HCT116 (cell line): Measurements from ENCODE around the gene LPAR3. TPM values are rescaled to one million over a fixed set of nuclear protein-coding genes. Genes with fewer than 3 reads are reported as not detected.

ENCODE experiments used
- ATAC-seq: fragments of 200-7000 bp; cut with Tn5 transposase; 2 replicates; pipeline ENCODE4 v1.9.1; 2020; ENCODE audit warnings: mild to moderate bottlenecking, moderate library complexity
- BruUV-seq: library from RNA; stranded (reverse); fragments of 400-500 nt; replicated peaks from 2 replicates; lab custom pipeline; 2021; lab: Mats Ljungman, UMichigan
- CTCF ChIA-PET: fragments of 300-600 bp; sonication (Branson Sonifier 250); formaldehyde crosslinking; loops from one replicate; lab custom pipeline; 2021; ENCODE audit warnings: antibody characterized with exemption; lab: Charles Lee
- POLR2A ChIA-PET: fragments of 300-600, 350-600 bp; sonication (Branson Sonifier 250); formaldehyde crosslinking; loops from one replicate; lab custom pipeline; 2021; ENCODE audit warnings: antibody characterized with exemption; lab: Charles Lee
- RAD21 ChIA-PET, 2 experiments: fragments of 300-600 bp; sonication (Branson Sonifier 250); formaldehyde crosslinking; loops; one replicate each; lab custom pipeline; 2023; ENCODE audit warnings: low total read pairs in 2 of 2; ENCODE audit not compliant: uncharacterized antibody in 2 of 2, unreplicated experiment in 2 of 2, low non-redundant PET in 1 of 2; lab: Charles Lee
- DNase-seq: peaks from one replicate; pipeline ENCODE4 v3.0.0-alpha.2; 2010; ENCODE audit warnings: low read depth, low spot score
- H2AFZ ChIP-seq: fragments of 200-600 bp; shearing (Covaris generic), sonication (generic); 2 replicates; pipeline ENCODE4 v1.6.1; 2017; ENCODE audit warnings: low read depth, mixed run types, mixed read lengths, antibody characterized with exemption, low read length; ENCODE audit not compliant: poor library complexity, severe bottlenecking
- H3K27ac ChIP-seq: 2 replicates; pipeline ENCODE4 v1.5.1; 2012; ENCODE audit warnings: low read depth, low read length
- H3K27me3 ChIP-seq: fragments of 200-600 bp; sonication (generic); 2 replicates; pipeline ENCODE4 v1.6.1; 2016; ENCODE audit warnings: mixed run types, low read length, mixed read lengths; ENCODE audit not compliant: insufficient read depth
- H3K36me3 ChIP-seq, 2 experiments: fragments of 200-500 bp in 1 of 2; fragments of 200-600 bp in 1 of 2; sonication (Bioruptor generic) in 1 of 2; sonication (generic) in 1 of 2; 2 replicates each; pipeline versions ENCODE4 v1.5.1 to v1.6.1; 2014 to 2016; ENCODE audit warnings: low read length in 2 of 2, inconsistent platforms in 1 of 2, mixed read lengths in 1 of 2, mixed run types in 1 of 2; ENCODE audit not compliant: insufficient read depth in 2 of 2, control insufficient read depth in 1 of 2
- H3K4me1 ChIP-seq, 2 experiments: fragments of 200-600 bp in 1 of 2; sonication (generic) in 1 of 2; 2 replicates each; pipeline versions ENCODE4 v1.5.1 to v1.6.1; 2012 to 2017; ENCODE audit warnings: low read length in 2 of 2, inconsistent platforms in 1 of 2, mild to moderate bottlenecking in 1 of 2, mixed read lengths in 1 of 2, mixed run types in 1 of 2, moderate library complexity in 1 of 2; ENCODE audit not compliant: insufficient read depth in 2 of 2, control insufficient read depth in 1 of 2
- H3K4me2 ChIP-seq: fragments of 200-600 bp; sonication (generic); 2 replicates; pipeline ENCODE4 v1.6.1; 2017; ENCODE audit warnings: mixed run types, low read length, mixed read lengths
- H3K4me3 ChIP-seq, 2 experiments: fragments of 200-600 bp in 1 of 2; sonication (generic) in 1 of 2; replicated peaks in 1 of 2; 2 replicates each; pipeline ENCODE4 v1.5.1; 2011 to 2016; ENCODE audit warnings: low read length in 2 of 2, control low read depth in 1 of 2, low read depth in 1 of 2, mild to moderate bottlenecking in 1 of 2, mixed read lengths in 1 of 2, mixed run types in 1 of 2
- H3K79me2 ChIP-seq: fragments of 200-600 bp; sonication (generic); 2 replicates; pipeline ENCODE4 v1.6.1; 2017; ENCODE audit warnings: mild to moderate bottlenecking, mixed run types, low read length, moderate library complexity, mixed read lengths; ENCODE audit not compliant: insufficient read depth
- H3K9ac ChIP-seq: fragments of 200-600 bp; sonication (generic); 2 replicates; pipeline ENCODE4 v1.6.1; 2016; ENCODE audit warnings: low read length, mixed read lengths
- H3K9me2 ChIP-seq: fragments of 200-600 bp; sonication (generic), shearing (Covaris generic); 2 replicates; pipeline ENCODE4 v1.6.1; 2017; ENCODE audit warnings: mixed run types, mild to moderate bottlenecking, moderate library complexity; ENCODE audit not compliant: insufficient read depth
- H3K9me3 ChIP-seq, 2 experiments: fragments of 200-500 bp in 1 of 2; fragments of 200-600 bp in 1 of 2; sonication (Bioruptor generic) in 1 of 2; sonication (generic) in 1 of 2; 2 replicates each; pipeline ENCODE4 v1.6.1; 2014 to 2017; ENCODE audit warnings: low read length in 2 of 2, mixed read lengths in 2 of 2, inconsistent platforms in 1 of 2, low read depth in 1 of 2, mild to moderate bottlenecking in 1 of 2, mixed run types in 1 of 2, moderate library complexity in 1 of 2; ENCODE audit not compliant: control insufficient read depth in 1 of 2, insufficient read depth in 1 of 2
- H4K20me1 ChIP-seq: fragments of 200-600 bp; sonication (generic), shearing (Covaris generic); 2 replicates; pipeline ENCODE4 v1.6.1; 2017; ENCODE audit warnings: mixed run types, mild to moderate bottlenecking, moderate library complexity; ENCODE audit not compliant: insufficient read depth
- EGR1 ChIP-seq: IDR thresholded peaks from 2 replicates; pipeline ENCODE4 v1.6.1; 2012; ENCODE audit warnings: low read depth
- EZH2phosphoT487 ChIP-seq: fragments of 200-600 bp; IDR thresholded peaks from 2 replicates; pipeline ENCODE4 v1.6.1; 2018; ENCODE audit warnings: antibody characterized with exemption, borderline replicate concordance
- JUND ChIP-seq: IDR thresholded peaks from 2 replicates; pipeline ENCODE4 v1.6.1; 2012
- POLR2AphosphoS5 ChIP-seq: IDR thresholded peaks from 2 replicates; pipeline ENCODE4 v1.6.1; 2011; ENCODE audit warnings: mild to moderate bottlenecking, low read depth, low read length, moderate library complexity
- SIN3A ChIP-seq: IDR thresholded peaks from 2 replicates; pipeline ENCODE4 v1.6.1; 2012; ENCODE audit warnings: low read depth
- SP1 ChIP-seq: IDR thresholded peaks from 2 replicates; pipeline ENCODE4 v1.6.1; 2012; ENCODE audit warnings: low read depth
- SRF ChIP-seq: IDR thresholded peaks from 2 replicates; pipeline ENCODE4 v1.6.1; 2012; ENCODE audit warnings: low read depth
- TCF7L2 ChIP-seq: IDR thresholded peaks from 2 replicates; pipeline ENCODE4 v1.7.0; 2011; ENCODE audit warnings: borderline replicate concordance, inconsistent platforms; ENCODE audit not compliant: insufficient read depth, insufficient read length; ENCODE audit errors: extremely low read depth
- ZNF274 ChIP-seq: fragments of 200-500 bp; sonication (Bioruptor generic); IDR thresholded peaks from 2 replicates; pipeline ENCODE4 v1.6.1; 2014; ENCODE audit warnings: mild to moderate bottlenecking, low read depth, low read length, inconsistent platforms
- intact Hi-C: fragments of 100-400 bp; cut with micrococcal nuclease; formaldehyde crosslinking; loops from 2 replicates; pipeline ENCODE4 v1.10.0; 2022
- total RNA-seq: library from RNA; stranded (reverse); gene quantifications from one replicate; pipeline ENCODE4 v1.2.1, GENCODE V29; 2021; ENCODE audit not compliant: unreplicated experiment
- TF ChIP-seq, protein P1 (sequence below): IDR thresholded peaks from 2 replicates; pipeline ENCODE4 v1.6.1; 2012
- TF ChIP-seq, protein P2 (sequence below): IDR thresholded peaks from 2 replicates; pipeline ENCODE4 v1.6.1; 2012; ENCODE audit warnings: low read depth

LPAR3 gene
- total RNA-seq, 1 experiment from 2014 or later: 27.2 TPM

DNA sequence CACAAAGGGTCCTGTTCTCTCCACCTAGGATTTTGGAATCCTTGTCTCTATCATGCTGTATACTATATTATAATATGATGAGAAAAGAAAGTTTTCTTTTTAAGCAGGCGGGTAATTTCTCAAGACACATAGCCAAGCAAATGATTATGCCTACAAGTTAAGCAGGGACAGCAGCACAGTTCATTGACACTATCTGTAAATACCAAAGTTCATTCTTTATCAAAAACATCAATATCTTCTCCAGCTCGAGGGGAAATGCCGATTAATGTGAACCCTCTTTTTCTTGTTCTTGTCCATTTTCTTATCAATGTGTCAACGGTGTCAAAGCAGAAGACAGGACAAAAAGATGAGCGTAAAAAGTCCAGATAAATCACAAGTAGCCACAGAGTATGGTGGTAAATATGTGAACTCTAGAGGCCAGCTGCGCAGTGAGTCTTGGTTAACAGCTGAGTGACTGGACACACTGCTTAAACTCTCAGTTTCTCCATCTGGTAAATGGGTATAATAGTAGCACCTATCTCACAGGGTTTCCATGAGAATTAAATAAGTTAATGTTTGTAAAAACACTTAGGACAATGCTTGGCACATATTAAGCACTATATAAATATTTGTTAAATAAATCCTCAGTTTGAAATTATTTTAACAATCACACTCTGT, 30.9 kb downstream of the LPAR3 start:
- RAD21 ChIA-PET: no interaction called here
- Histone ChIP-seq H3K79me2 (no peaks in the 10 kb centered on the region; the same call in 1 of the 2 replicates), H3K4me1 (no peaks in the 10 kb centered on the region), H3K4me2 (no peak overlapping the region), H3K9ac (no peak overlapping the region), H3K9me2 (no peaks in the 10 kb centered on the region), H3K27me3 (no peaks in the 10 kb centered on the region), H2AFZ (no peak overlapping the region), H3K4me3 (no peak overlapping the region), H3K36me3 (peaks cover 2 to 8% of the 10 kb centered on the region in 2 experiments; a peak in 2 of 4 replicates), H4K20me1 (no peaks in the 10 kb centered on the region), H3K9me3 (no peaks in the 10 kb centered on the region), H3K27ac (no peak overlapping the region)
- BruUV-seq: no TSS peak
- ATAC-seq (no peak), DNase-seq (no peak)
- intact Hi-C loops: no loop called here
- TF ChIP-seq SP1: no peak
- no peak for TF ChIP-seq EZH2phosphoT487
- TF ChIP-seq TCF7L2: no peak
- TF ChIP-seq, protein P1, sequence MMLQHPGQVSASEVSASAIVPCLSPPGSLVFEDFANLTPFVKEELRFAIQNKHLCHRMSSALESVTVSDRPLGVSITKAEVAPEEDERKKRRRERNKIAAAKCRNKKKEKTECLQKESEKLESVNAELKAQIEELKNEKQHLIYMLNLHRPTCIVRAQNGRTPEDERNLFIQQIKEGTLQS: no peak
- no peak for TF ChIP-seq SRF
- no peak for TF ChIP-seq EGR1
- TF ChIP-seq, protein P2, sequence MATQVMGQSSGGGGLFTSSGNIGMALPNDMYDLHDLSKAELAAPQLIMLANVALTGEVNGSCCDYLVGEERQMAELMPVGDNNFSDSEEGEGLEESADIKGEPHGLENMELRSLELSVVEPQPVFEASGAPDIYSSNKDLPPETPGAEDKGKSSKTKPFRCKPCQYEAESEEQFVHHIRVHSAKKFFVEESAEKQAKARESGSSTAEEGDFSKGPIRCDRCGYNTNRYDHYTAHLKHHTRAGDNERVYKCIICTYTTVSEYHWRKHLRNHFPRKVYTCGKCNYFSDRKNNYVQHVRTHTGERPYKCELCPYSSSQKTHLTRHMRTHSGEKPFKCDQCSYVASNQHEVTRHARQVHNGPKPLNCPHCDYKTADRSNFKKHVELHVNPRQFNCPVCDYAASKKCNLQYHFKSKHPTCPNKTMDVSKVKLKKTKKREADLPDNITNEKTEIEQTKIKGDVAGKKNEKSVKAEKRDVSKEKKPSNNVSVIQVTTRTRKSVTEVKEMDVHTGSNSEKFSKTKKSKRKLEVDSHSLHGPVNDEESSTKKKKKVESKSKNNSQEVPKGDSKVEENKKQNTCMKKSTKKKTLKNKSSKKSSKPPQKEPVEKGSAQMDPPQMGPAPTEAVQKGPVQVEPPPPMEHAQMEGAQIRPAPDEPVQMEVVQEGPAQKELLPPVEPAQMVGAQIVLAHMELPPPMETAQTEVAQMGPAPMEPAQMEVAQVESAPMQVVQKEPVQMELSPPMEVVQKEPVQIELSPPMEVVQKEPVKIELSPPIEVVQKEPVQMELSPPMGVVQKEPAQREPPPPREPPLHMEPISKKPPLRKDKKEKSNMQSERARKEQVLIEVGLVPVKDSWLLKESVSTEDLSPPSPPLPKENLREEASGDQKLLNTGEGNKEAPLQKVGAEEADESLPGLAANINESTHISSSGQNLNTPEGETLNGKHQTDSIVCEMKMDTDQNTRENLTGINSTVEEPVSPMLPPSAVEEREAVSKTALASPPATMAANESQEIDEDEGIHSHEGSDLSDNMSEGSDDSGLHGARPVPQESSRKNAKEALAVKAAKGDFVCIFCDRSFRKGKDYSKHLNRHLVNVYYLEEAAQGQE: no peak
- TF ChIP-seq SIN3A: no peak
- TF ChIP-seq JUND: no peak
- no peak for TF ChIP-seq POLR2AphosphoS5
- TF ChIP-seq ZNF274: no peak
- CTCF ChIA-PET: no interaction called here
- POLR2A ChIA-PET: no interaction called here
